Activated CD4-positive, alpha-beta T cell treated with anti-CD3 and anti-CD28 coated beads, Interleukin-2, amount 10 ng/mL, durations not matched to agents 7 days and 5 days (primary cell): ENCODE results near the gene BRIP1. TPM values are rescaled to one million over a fixed set of nuclear protein-coding genes. Genes with fewer than 3 reads are reported as not detected.

ENCODE experiments used
- CTCF ChIA-PET: fragments of 350-600 bp; sonication (Branson Sonifier 250); formaldehyde crosslinking; loops from one replicate; lab custom pipeline; 2021; ENCODE audit warnings: antibody characterized with exemption; lab: Charles Lee
- POLR2A ChIA-PET: fragments of 350-600 bp; sonication (Branson Sonifier 250); formaldehyde crosslinking; loops from one replicate; lab custom pipeline; 2021; ENCODE audit warnings: antibody characterized with exemption; lab: Charles Lee
- DNase-seq: peaks from one replicate; pipeline ENCODE4 v3.0.0-alpha.2; 2020
- H3K27ac Mint-ChIP-seq: one replicate; pipeline ENCODE4 v1.8.0; 2021; ENCODE audit warnings: mild to moderate bottlenecking, moderate library complexity, mixed read lengths
- H3K27me3 Mint-ChIP-seq: one replicate; pipeline ENCODE4 v1.8.0; 2021; ENCODE audit warnings: mixed read lengths
- H3K36me3 Mint-ChIP-seq: one replicate; pipeline ENCODE4 v1.8.0; 2021; ENCODE audit warnings: low read depth, mixed read lengths
- H3K4me1 Mint-ChIP-seq: one replicate; pipeline ENCODE4 v1.8.0; 2021; ENCODE audit warnings: mixed read lengths
- H3K4me3 Mint-ChIP-seq: one replicate; pipeline ENCODE4 v1.8.0; 2021; ENCODE audit warnings: mild to moderate bottlenecking, moderate library complexity, mixed read lengths
- H3K9me3 Mint-ChIP-seq: one replicate; pipeline ENCODE4 v1.8.0; 2021; ENCODE audit warnings: mixed read lengths
- total RNA-seq, 2 experiments: library from RNA; stranded (reverse); gene quantifications; one replicate each; pipeline ENCODE4 v1.2.3, GENCODE V29; 2021

Gene BRIP1
- total RNA-seq, 2 experiments from 2014 or later: 24.3 to 28.7 TPM

DNA sequence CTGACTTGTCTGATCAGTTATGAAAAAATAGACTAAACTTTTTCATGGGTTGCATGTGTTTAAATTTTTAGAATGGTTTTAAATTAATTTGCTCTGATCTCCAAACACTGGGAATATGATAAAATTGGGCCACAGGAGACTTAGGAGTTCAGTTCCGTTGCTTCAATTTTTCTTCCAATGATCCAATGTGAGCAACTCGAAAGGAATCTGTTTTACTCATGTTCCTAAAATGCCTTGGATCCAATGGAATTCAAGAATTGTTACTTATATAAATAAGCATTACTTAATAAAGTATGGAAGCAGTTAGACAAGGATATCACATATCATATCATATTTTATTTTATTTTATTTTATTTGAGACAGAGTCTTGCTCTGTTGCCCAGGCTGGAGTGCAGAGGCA, 216.3 kb downstream of the BRIP1 start:
- H3K27ac Mint-ChIP-seq: no peak overlapping the region
- H3K9me3 Mint-ChIP-seq: peaks cover 5% of the 10 kb centered on the region
- ChIA-PET POLR2A (no interaction called here), CTCF (no interaction called here)
- no peaks in the 10 kb centered on the region for H3K4me1 Mint-ChIP-seq
- no peak for DNase-seq
- peaks cover 3% of the 10 kb centered on the region for H3K36me3 Mint-ChIP-seq
- H3K4me3 Mint-ChIP-seq: no peak overlapping the region
- H3K27me3 Mint-ChIP-seq: peaks cover 35% of the 10 kb centered on the region

DNA sequence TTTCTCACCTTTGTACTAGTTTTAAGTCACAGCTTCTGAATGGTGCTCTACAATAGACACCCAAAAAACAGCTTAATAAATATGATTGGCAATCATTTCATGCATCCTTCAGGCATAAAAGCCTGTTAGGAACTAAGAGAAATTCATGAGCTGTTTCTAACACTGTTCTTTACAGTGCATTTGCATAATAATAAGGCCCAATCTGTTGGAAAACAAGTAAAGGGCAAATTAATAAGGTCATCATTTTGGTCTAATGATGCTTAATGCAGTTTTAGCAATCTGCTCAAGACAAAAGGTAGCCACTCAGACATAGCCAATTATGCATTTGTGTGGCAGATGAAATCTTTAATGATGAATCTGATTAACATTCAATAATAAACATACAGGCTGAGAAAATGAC, 216.8 kb downstream of the BRIP1 start:
- Mint-ChIP-seq H3K9me3 (peaks cover 5% of the 10 kb centered on the region), H3K27me3 (peaks cover 35% of the 10 kb centered on the region), H3K27ac (no peak overlapping the region), H3K4me1 (no peaks in the 10 kb centered on the region), H3K4me3 (no peak overlapping the region), H3K36me3 (peaks cover 3% of the 10 kb centered on the region)
- POLR2A ChIA-PET: no interaction called here
- CTCF ChIA-PET: no interaction called here
- no peak for DNase-seq

DNA sequence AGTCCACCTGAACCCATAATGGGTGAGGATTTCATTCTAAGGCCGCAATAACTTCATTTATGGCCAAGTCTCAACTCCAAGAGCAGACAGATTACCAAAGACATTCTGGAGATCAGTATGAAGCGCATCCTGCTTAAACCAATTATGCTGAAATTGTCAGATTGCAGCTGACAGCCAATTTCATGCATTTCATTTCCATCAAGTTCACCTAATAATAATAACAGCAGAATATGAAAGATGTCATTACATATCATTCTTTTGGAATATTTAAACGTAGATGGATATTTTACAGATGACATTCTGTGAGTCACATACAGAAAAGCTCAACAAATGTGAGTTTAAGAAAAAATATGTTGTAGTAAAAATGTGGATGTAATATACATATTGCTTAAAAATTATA, 217.4 kb downstream of the BRIP1 start:
- Mint-ChIP-seq H3K27me3 (peaks cover 35% of the 10 kb centered on the region), H3K27ac (no peak overlapping the region), H3K9me3 (peaks cover 5% of the 10 kb centered on the region), H3K36me3 (peaks cover 3% of the 10 kb centered on the region), H3K4me3 (no peak overlapping the region), H3K4me1 (no peaks in the 10 kb centered on the region)
- no peak for DNase-seq
- POLR2A ChIA-PET: no interaction called here
- CTCF ChIA-PET: no interaction called here

DNA sequence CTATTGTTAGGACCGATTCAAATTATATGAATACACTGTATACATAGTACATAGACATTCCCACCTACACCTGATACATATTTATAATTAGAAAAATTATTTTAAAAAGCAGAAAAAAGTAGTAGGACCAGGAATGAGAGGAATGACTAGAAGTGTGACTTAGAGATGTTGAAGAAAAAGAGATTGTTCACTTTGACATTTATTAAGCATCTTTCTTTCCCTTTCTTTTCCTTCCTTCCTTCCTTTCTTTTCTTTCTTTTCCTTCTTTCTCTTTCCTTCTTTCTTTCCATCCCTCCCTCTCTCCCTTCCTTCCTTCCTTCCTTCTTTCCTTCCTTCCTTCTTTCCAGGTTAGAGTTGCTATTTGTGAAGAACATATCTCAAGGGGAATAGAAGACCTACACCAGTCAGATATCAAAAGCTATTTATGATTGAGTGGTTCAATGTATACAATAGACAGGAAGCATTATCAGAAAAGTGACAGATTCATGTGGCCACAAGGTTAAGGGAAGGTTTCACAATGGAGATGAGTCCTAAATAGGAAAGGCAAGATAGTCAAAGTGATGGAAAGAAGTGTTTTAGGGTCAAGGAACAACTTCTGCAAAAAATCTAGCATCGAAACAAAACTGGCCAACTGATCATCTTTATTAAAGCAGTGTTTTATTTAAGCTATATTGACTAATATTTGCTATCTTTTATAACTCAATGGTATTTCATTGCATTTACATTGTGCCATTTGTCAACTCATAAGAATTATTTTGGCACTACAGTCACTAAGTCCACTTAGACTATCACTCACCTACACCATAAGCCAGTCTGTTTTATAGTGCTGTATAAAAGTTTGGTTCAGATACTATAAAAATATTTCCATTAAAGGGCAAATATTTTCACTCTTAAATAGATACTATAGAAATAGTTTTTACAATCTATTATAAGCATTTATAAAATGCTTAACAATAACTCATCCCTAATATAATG, 218.2 kb downstream of the BRIP1 start:
- Mint-ChIP-seq H3K27me3 (peaks cover 34% of the 10 kb centered on the region), H3K4me3 (no peak overlapping the region), H3K9me3 (no peaks in the 10 kb centered on the region), H3K36me3 (no peaks in the 10 kb centered on the region), H3K4me1 (no peaks in the 10 kb centered on the region), H3K27ac (no peak overlapping the region)
- ChIA-PET CTCF (no interaction called here), POLR2A (no interaction called here)
- DNase-seq: no peak

DNA sequence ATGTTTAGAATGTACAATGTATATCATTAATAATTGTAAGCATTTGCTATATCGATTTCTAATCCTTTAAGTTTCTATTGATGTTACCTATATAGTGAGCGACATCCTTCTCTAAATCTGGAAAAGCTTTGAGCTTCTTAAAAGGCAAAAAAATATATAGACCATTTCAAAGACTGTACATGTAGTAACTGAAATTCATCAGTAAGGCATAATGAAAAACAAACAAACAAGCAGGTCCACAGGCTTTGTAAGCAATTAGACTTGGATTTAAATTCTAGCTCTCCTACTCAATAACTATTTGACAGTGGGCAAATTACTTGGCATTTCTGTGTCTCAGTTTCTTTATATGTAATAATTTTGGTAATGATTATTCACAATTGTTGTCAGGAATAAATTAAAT, 220.6 kb downstream of the BRIP1 start:
- H3K27me3 Mint-ChIP-seq: peaks cover 50% of the 10 kb centered on the region
- H3K9me3 Mint-ChIP-seq: no peaks in the 10 kb centered on the region
- no peaks in the 10 kb centered on the region for H3K36me3 Mint-ChIP-seq
- no peak for DNase-seq
- H3K27ac Mint-ChIP-seq: no peak overlapping the region
- H3K4me3 Mint-ChIP-seq: no peak overlapping the region
- POLR2A ChIA-PET: no interaction called here
- CTCF ChIA-PET: no interaction called here
- H3K4me1 Mint-ChIP-seq: no peaks in the 10 kb centered on the region

DNA sequence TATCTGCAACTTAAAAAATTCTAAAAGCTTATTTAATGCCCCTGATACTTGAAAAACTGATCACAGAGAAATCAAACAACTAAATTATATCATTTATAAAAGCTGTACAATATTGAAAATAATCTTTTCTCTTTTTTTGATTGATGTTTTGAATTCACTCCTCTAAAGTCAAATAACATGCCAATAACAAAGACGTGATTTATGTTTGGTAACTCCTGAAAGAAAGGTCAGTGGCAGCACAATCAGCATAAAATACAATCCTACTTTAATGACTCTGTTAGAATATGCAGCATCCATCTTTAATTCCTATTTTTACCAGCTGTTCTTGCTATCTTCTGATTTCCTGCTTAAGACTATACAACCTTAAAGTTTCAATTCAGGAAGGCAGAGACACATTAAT, 221.6 kb downstream of the BRIP1 start:
- Mint-ChIP-seq H3K36me3 (no peaks in the 10 kb centered on the region), H3K27me3 (peaks cover 55% of the 10 kb centered on the region), H3K27ac (no peak overlapping the region), H3K9me3 (no peaks in the 10 kb centered on the region), H3K4me3 (no peak overlapping the region), H3K4me1 (no peaks in the 10 kb centered on the region)
- ChIA-PET CTCF (interaction anchor here (0.6 kb wide), 1 partner anchor 222 kb away, joined by 3 read pairs; no protein-coding TSS in a partner anchor), POLR2A (no interaction called here)
- no peak for DNase-seq

DNA sequence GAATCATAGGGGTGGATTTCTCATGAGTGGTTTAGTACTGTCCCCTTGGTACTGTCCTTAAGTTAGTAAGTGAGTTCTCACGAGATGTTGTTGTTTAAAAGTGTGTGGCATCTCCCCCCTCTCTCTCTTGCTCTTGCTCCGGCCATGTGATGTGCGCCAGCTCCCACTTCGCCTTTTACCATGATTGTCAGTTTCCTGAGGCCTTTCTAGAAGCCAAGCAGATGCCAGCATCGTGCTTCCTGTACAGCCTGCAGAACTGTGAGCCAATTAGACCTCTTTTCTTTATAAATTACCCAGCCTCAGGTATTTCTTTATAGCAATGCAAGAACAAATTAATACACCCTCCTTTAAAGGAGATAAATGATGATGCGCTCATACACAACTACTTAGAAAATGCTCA, 222.2 kb downstream of the BRIP1 start:
- H3K4me1 Mint-ChIP-seq: no peaks in the 10 kb centered on the region
- POLR2A ChIA-PET: no interaction called here
- H3K36me3 Mint-ChIP-seq: no peaks in the 10 kb centered on the region

DNA sequence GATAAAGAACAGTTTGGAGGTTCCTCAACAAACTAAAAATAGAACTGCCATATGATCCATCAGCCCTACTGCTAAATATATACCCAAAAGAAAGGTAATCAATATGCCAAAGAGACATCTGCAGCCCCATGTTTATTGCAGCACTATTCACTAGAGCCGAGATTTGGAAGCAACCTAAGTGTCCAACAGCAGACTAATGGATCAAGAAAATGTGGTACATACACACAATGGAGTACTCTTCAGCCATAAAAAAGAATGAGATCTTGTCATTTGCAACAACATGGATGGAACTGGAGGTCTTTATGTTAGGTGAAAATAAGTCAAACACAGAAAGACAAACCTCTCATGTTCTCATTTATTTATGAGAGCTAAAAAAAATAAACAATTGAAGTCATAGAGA, 223.5 kb downstream of the BRIP1 start:
- CTCF ChIA-PET: no interaction called here
- no peak overlapping the region for H3K27ac Mint-ChIP-seq
- DNase-seq: no peak

More for the DNA sequence above, 222.2 kb downstream of the BRIP1 start:
- H3K27me3 Mint-ChIP-seq: peaks cover 55% of the 10 kb centered on the region
- no peak overlapping the region for H3K27ac Mint-ChIP-seq
- no peaks in the 10 kb centered on the region for H3K9me3 Mint-ChIP-seq
- no peak overlapping the region for H3K4me3 Mint-ChIP-seq
- CTCF ChIA-PET: no interaction called here
- no peak for DNase-seq

DNA sequence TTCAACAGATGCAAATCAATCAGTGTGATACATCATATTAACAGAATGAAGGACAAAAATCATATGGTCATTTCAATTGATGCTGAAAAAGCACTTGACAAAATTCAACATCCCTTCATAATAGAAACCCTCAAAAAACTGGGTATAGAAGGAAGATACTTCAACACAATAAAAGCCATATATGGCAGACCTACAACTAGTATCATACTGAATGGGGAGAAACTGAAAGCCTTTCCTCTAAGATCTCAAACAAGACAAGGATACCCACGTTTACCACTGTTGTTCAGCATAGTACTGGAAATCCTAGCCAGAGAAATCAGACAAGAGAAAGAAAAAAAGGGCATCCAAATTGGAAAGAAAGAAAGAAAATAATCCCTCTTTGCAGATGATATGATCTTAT, 225.2 kb downstream of the BRIP1 start:
- DNase-seq: no peak
- CTCF ChIA-PET: no interaction called here
- Mint-ChIP-seq H3K27ac (no peak overlapping the region), H3K9me3 (no peaks in the 10 kb centered on the region), H3K4me3 (no peak overlapping the region), H3K4me1 (no peaks in the 10 kb centered on the region), H3K27me3 (peaks cover 61% of the 10 kb centered on the region), H3K36me3 (no peaks in the 10 kb centered on the region)
- POLR2A ChIA-PET: no interaction called here

More for the DNA sequence above, 223.5 kb downstream of the BRIP1 start:
- Mint-ChIP-seq H3K9me3 (no peaks in the 10 kb centered on the region), H3K4me1 (no peaks in the 10 kb centered on the region), H3K36me3 (no peaks in the 10 kb centered on the region), H3K4me3 (no peak overlapping the region), H3K27me3 (peaks cover 61% of the 10 kb centered on the region)
- POLR2A ChIA-PET: no interaction called here

DNA sequence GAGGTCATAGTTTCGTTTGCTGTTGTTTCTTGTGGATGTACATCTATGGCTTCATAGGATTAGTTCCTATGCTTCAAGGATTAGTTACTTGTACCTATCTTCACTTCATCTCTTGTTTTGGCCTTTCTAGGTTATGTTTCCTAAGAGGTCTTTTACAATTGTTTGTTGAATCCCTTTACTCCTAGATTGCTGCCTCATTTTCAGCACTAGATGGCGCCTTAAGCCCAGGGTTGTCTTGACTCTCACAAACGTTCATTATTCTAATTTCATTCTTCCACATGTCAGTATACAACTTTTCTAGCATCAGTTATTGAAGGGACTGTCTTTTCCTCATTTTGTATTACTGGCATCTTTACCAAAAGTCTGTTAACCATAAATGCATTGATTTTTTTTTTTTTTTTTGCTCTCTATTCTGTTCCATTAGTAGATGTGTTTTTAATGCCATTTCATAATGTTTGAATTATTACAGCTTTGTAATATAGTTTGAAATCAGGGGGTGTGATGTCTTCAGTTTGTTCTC, 227.4 kb downstream of the BRIP1 start:
- no peak overlapping the region for H3K4me3 Mint-ChIP-seq
- H3K27me3 Mint-ChIP-seq: peaks cover 68% of the 10 kb centered on the region
- no peak overlapping the region for H3K27ac Mint-ChIP-seq
- H3K36me3 Mint-ChIP-seq: no peaks in the 10 kb centered on the region
- CTCF ChIA-PET: no interaction called here
- no peaks in the 10 kb centered on the region for H3K4me1 Mint-ChIP-seq
- POLR2A ChIA-PET: no interaction called here
- H3K9me3 Mint-ChIP-seq: no peaks in the 10 kb centered on the region
- peak; percentile 73 for DNase-seq

DNA sequence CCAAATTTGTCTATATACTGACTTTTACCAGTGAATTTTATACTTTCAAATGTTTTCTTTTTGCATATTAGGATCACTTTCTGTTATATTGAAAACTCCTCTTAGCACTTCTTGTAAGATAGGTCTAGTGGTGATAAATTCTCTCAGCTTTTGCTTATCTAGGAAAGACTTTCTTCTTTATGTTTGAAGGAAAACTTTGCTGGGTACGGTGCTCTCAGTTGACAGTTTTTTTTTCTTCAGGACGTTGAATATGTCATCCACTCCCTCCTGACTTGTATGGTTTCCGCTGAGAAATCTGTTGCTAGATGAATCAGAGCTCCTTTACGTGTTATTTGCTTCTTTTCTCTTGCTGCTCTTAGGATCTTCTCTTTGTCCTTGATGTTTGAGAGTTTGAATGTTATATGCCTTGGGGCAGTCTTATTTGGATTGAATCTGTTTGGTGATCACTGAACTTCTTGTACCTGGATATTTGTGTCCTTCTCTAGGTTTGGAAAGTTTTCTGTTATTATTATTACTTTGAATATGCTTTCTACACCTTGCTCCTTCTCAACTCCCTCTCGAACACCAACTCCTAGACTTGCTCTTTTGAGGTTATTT, 228.3 kb downstream of the BRIP1 start:
- no peaks in the 10 kb centered on the region for H3K9me3 Mint-ChIP-seq
- H3K36me3 Mint-ChIP-seq: no peaks in the 10 kb centered on the region
- DNase-seq: no peak
- no peak overlapping the region for H3K4me3 Mint-ChIP-seq
- H3K4me1 Mint-ChIP-seq: no peaks in the 10 kb centered on the region
- POLR2A ChIA-PET: no interaction called here
- peaks cover 73% of the 10 kb centered on the region for H3K27me3 Mint-ChIP-seq
- CTCF ChIA-PET: interaction anchor here (1.0 kb wide), 1 partner anchor 32 kb away, joined by 3 read pairs; no protein-coding TSS in a partner anchor
- no peak overlapping the region for H3K27ac Mint-ChIP-seq

DNA sequence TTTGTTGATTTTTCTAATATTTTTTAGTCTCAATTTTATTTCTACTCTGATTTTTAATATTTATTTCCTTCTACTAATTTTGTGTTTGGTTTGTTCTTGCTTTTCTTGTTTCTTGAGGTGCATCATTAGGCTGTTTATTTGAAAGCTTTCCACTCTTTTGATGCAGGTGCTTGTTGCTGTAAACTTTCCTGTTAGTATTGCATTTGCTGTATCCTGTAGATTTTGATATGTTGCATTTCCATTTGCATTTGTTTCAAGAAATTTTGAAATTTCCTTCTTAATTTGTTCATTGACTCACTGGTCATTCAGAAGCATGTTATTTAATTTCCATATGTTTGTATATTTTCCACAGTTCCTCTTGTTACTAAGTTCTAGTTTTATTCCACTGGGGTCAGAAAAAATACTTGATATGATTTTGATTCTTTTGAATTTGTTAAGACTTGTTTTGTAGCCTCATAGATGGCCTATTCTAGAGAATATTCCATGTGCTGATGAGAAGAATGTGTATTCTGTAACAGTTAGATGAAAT, 229.3 kb downstream of the BRIP1 start:
- peaks cover 66% of the 10 kb centered on the region for H3K27me3 Mint-ChIP-seq
- no peak for DNase-seq
- no peaks in the 10 kb centered on the region for H3K36me3 Mint-ChIP-seq
- ChIA-PET CTCF (no interaction called here), POLR2A (no interaction called here)
- no peak overlapping the region for H3K4me3 Mint-ChIP-seq
- H3K4me1 Mint-ChIP-seq: no peaks in the 10 kb centered on the region
- no peaks in the 10 kb centered on the region for H3K9me3 Mint-ChIP-seq
- no peak overlapping the region for H3K27ac Mint-ChIP-seq

DNA sequence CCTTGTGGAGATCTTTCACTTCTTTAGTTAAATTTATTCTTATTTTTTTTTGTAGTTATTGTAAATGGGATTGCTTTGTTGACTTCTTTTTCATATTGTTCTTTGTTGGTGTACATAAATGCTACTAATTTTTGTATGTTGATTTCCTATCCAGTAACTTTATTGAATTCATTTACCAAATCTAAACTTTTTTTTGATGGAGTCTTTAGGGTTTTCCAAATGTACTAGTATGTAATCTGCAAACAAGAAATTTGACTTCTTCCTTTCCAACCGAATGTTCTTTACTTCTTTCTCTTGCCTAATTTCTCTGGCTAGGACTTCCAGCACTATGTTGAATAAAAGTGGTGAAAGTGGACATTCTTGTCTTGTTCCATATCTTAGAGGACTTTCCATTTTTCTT, 230.5 kb downstream of the BRIP1 start:
- Mint-ChIP-seq H3K4me3 (no peak overlapping the region), H3K27ac (no peak overlapping the region), H3K9me3 (no peaks in the 10 kb centered on the region), H3K27me3 (peaks cover 57% of the 10 kb centered on the region), H3K36me3 (no peaks in the 10 kb centered on the region), H3K4me1 (no peaks in the 10 kb centered on the region)
- DNase-seq: no peak
- ChIA-PET POLR2A (no interaction called here), CTCF (no interaction called here)
